ENCODE data around the gene TPO. TPM values are rescaled to one million over a fixed set of nuclear protein-coding genes. Genes with fewer than 3 reads are reported as not detected.

The TPO gene
- total RNA-seq, 1 experiment from 2014 or later = not detected

DNA sequence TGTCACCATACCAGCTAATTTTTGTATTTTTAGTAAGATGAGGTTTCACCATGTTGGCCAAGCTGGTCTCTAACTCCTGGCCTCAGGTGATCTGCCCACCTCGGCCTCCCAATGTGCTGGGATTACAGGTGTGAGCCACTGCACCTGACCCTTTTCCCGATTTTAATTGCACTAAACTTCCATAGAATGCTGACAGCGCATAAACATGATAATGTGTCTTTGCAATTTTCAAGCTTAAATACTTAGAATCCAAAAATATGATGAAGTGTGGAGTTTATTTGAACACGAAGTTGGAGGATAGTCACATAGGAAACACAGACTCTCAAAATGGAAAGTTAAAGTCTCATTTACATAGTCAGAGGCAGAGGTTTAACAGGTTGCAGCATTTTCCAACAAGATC, 138.6 kb downstream of the TPO start:
- H3K36me3 Mint-ChIP-seq (ENCODE audit: insufficient read depth, unreplicated experiment) = no peaks in the 10 kb centered on the region
- CTCF ChIA-PET = interaction anchor here (0.6 to 8.9 kb wide), 35 partner anchors 9 to 1303 kb away, joined by 3 to 118 read pairs (median 4); no protein-coding TSS in a partner anchor
- no peaks in the 10 kb centered on the region for H3K27me3 Mint-ChIP-seq (ENCODE audit: insufficient read depth, unreplicated experiment)
- no TSS peak for BruUV-seq (replicated peaks)
- H3K27ac Mint-ChIP-seq (ENCODE audit: low read depth, unreplicated experiment) = no peak overlapping the region
- no peak overlapping the region for H3K4me3 Mint-ChIP-seq (ENCODE audit: unreplicated experiment)
- no peaks in the 10 kb centered on the region for H3K9me3 Mint-ChIP-seq (ENCODE audit: unreplicated experiment)
- H3K4me1 Mint-ChIP-seq (ENCODE audit: insufficient read depth, unreplicated experiment) = peaks cover 6% of the 10 kb centered on the region
- no peak for DNase-seq (ENCODE audit: unreplicated experiment)
- intact Hi-C loops (cut with micrococcal nuclease) = loop anchor here (2.0 to 10.0 kb wide), 3 partner anchors 63 to 265 kb away; no protein-coding TSS in a partner anchor
- POLR2A ChIA-PET = no interaction called here
- TF ChIP-seq, protein P1, sequence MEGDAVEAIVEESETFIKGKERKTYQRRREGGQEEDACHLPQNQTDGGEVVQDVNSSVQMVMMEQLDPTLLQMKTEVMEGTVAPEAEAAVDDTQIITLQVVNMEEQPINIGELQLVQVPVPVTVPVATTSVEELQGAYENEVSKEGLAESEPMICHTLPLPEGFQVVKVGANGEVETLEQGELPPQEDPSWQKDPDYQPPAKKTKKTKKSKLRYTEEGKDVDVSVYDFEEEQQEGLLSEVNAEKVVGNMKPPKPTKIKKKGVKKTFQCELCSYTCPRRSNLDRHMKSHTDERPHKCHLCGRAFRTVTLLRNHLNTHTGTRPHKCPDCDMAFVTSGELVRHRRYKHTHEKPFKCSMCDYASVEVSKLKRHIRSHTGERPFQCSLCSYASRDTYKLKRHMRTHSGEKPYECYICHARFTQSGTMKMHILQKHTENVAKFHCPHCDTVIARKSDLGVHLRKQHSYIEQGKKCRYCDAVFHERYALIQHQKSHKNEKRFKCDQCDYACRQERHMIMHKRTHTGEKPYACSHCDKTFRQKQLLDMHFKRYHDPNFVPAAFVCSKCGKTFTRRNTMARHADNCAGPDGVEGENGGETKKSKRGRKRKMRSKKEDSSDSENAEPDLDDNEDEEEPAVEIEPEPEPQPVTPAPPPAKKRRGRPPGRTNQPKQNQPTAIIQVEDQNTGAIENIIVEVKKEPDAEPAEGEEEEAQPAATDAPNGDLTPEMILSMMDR (IDR thresholded peaks at IDR 0.05; ENCODE audit: unreplicated experiment) = no peak

DNA sequence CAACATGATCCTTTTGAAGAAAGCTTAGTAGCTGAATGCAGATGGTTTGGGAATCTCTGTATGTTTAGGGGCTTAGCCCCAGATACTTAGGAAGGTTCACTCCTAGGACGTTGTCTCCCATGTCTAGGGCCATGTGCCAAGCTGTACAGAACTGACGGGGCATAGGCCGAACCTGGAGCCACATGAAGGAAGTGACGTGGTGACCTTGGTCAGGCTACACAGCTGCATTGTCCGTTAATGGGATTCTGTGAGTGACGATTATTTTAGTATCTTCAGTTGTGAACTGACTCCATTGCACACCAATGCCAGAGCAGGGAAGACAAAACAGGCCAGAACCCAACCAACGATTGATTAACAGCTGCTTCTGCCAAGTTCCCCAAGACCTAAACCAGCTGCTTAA, 139.3 kb downstream of the TPO start:
- intact Hi-C loops (cut with micrococcal nuclease) = loop anchor here (10.0 kb wide), 1 partner anchor 62 kb away; no protein-coding TSS in a partner anchor
- H3K4me1 Mint-ChIP-seq (ENCODE audit: insufficient read depth, unreplicated experiment) = peaks cover 6% of the 10 kb centered on the region

DNA sequence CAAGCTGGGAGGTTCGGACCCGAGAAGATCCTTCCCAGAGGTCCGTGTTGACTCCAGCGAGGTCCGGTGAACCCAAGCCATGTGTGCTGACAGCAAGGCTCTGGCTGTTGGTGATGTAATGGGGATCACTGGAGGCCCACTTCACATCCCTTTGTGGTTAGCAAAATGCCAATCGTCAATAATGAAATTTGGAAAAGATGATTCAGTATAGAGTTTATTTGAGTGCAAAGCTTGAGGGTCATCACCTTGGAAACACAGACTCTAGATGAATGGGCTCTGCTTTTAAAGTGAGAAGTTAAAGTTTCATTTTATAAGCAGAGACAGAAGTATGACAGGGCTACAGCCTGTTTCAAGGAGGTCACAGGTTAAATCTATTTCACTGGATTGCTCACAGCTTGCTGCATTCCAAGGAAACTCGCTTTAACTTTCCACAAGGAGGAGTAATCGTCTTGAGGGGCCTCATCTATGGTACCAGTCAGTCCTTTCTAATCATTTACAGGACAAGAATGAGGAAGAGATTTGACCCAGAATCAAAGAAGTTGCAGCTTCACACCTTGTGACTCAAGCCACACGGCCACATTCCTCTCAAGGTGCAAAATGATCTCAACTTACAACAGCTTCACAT, 140.5 kb downstream of the TPO start:
- no peak for DNase-seq (ENCODE audit: unreplicated experiment)
- Mint-ChIP-seq H3K27ac (ENCODE audit: low read depth, unreplicated experiment) (no peak overlapping the region), H3K27me3 (ENCODE audit: insufficient read depth, unreplicated experiment) (no peaks in the 10 kb centered on the region), H3K9me3 (ENCODE audit: unreplicated experiment) (no peaks in the 10 kb centered on the region), H3K4me3 (ENCODE audit: unreplicated experiment) (no peak overlapping the region), H3K36me3 (ENCODE audit: insufficient read depth, unreplicated experiment) (no peaks in the 10 kb centered on the region), H3K4me1 (ENCODE audit: insufficient read depth, unreplicated experiment) (peaks cover 6% of the 10 kb centered on the region)
- ChIA-PET CTCF (interaction anchor here (0.5 to 8.9 kb wide), 7 partner anchors 8 to 597 kb away, joined by 3 to 118 read pairs (median 3); no protein-coding TSS in a partner anchor), POLR2A (interaction anchor here (0.6 kb wide), 2 partner anchors 1023 to 1268 kb away, joined by 3 read pairs; no protein-coding TSS in a partner anchor)
- no TSS peak for BruUV-seq (replicated peaks)
- TF ChIP-seq, protein P1 (IDR thresholded peaks at IDR 0.05; ENCODE audit: unreplicated experiment) = peak; percentile 17
- intact Hi-C loops (cut with micrococcal nuclease) = loop anchor here (1.0 to 10.0 kb wide), 3 partner anchors 61 to 197 kb away; no protein-coding TSS in a partner anchor

More for the DNA sequence above, 139.3 kb downstream of the TPO start:
- TF ChIP-seq, protein P1 (IDR thresholded peaks at IDR 0.05; ENCODE audit: unreplicated experiment) = no peak
- no TSS peak for BruUV-seq (replicated peaks)
- DNase-seq (ENCODE audit: unreplicated experiment) = no peak
- no peaks in the 10 kb centered on the region for H3K36me3 Mint-ChIP-seq (ENCODE audit: insufficient read depth, unreplicated experiment)
- H3K4me3 Mint-ChIP-seq (ENCODE audit: unreplicated experiment) = no peak overlapping the region
- ChIA-PET CTCF (interaction anchor here (0.7 to 8.9 kb wide), 19 partner anchors 8 to 1023 kb away, joined by 3 to 118 read pairs (median 5); no protein-coding TSS in a partner anchor), POLR2A (no interaction called here)
- H3K9me3 Mint-ChIP-seq (ENCODE audit: unreplicated experiment) = no peaks in the 10 kb centered on the region
- H3K27me3 Mint-ChIP-seq (ENCODE audit: insufficient read depth, unreplicated experiment) = no peaks in the 10 kb centered on the region
- no peak overlapping the region for H3K27ac Mint-ChIP-seq (ENCODE audit: low read depth, unreplicated experiment)

DNA sequence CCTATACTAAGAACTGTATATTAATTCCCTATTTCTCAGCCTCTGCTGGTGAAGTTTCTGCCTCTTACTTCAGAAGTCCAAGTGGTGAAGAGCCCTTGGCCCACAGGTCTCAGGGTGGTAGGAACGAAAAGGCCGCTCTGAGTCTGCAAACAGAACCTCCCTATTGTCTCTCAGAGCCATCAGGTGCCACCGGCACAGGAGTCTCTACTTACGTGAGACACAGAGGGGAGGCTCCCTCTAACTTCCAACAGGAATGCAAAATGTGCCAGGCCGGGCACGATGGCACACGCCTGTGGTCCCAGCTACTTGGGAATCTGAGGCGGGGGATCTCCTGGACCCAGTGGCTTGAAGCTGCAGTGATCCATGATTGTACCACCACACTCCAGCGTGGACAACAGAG, 143.0 kb downstream of the TPO start:
- Mint-ChIP-seq H3K27me3 (ENCODE audit: insufficient read depth, unreplicated experiment) (peaks cover 6% of the 10 kb centered on the region), H3K36me3 (ENCODE audit: insufficient read depth, unreplicated experiment) (no peaks in the 10 kb centered on the region), H3K9me3 (ENCODE audit: unreplicated experiment) (no peaks in the 10 kb centered on the region), H3K4me3 (ENCODE audit: unreplicated experiment) (no peak overlapping the region), H3K4me1 (ENCODE audit: insufficient read depth, unreplicated experiment) (peaks cover 6% of the 10 kb centered on the region), H3K27ac (ENCODE audit: low read depth, unreplicated experiment) (no peak overlapping the region)
- DNase-seq (ENCODE audit: unreplicated experiment) = no peak
- ChIA-PET POLR2A (interaction anchor here (1.0 kb wide), 1 partner anchor 214 kb away, joined by 3 read pairs; no protein-coding TSS in a partner anchor), CTCF (interaction anchor here (0.7 to 8.9 kb wide), 5 partner anchors 10 to 600 kb away, joined by 3 to 118 read pairs (median 4); partner anchors contain the start of gene PXDN)
- TF ChIP-seq, protein P1 (IDR thresholded peaks at IDR 0.05; ENCODE audit: unreplicated experiment) = no peak
- no TSS peak for BruUV-seq (replicated peaks)
- intact Hi-C loops (cut with micrococcal nuclease) = loop anchor here (1.0 to 10.0 kb wide), 3 partner anchors 29 to 119 kb away; no protein-coding TSS in a partner anchor

All from MCF 10A (cell line).